GM21529 (cell line): Measurements from ENCODE around the gene CDH26.

ENCODE experiments used
- ATAC-seq: cut with Tn5 transposase; IDR thresholded peaks from one replicate; pipeline ENCODE4 v1.9.1; 2021; ENCODE audit not compliant: unreplicated experiment

The CDH26 gene

GRCh38 chr20:59958123-59958522 lies at the start of gene CDH26:
Gene CDH26 (plus strand): TSS chr20:59958423. CDS start chr20:59958727, 304 bp downstream.
- no peak for ATAC-seq

GRCh38 chr20:59908855-59909254 lies 49.4 kb upstream of the CDH26 start:
- no peak for ATAC-seq

- ATAC-seq: no peak
Measured at GRCh38 chr20:59911041-59911440, 47.2 kb upstream of the CDH26 start.

- no peak for ATAC-seq
Measured at GRCh38 chr20:59912609-59913008, 45.6 kb upstream of the CDH26 start.

- ATAC-seq: no peak
Measured at GRCh38 chr20:59920944-59921343, 37.3 kb upstream of the CDH26 start.

- ATAC-seq: no peak
Measured at GRCh38 chr20:59923514-59923913, 34.7 kb upstream of the CDH26 start.

- no peak for ATAC-seq
Measured at GRCh38 chr20:59925359-59925758, 32.9 kb upstream of the CDH26 start.

- no peak for ATAC-seq
Measured at GRCh38 chr20:59925899-59926298, 32.3 kb upstream of the CDH26 start.

- ATAC-seq: no peak
Measured at GRCh38 chr20:59931511-59932312, 26.5 kb upstream of the CDH26 start.

GRCh38 chr20:59932616-59933295 lies 25.5 kb upstream of the CDH26 start:
- ATAC-seq: no peak

- no peak for ATAC-seq
Measured at GRCh38 chr20:59933296-59933848, 24.9 kb upstream of the CDH26 start, which contains the start of gene SYCP2. Gene SYCP2 (minus strand): TSS chr20:59933637. CDS start chr20:59922413, 11,224 bp downstream.

- ATAC-seq: peak; percentile 87
Measured at GRCh38 chr20:59933849-59934585, 24.2 kb upstream of the CDH26 start.

- no peak for ATAC-seq
Measured at GRCh38 chr20:59935457-59936185, 22.6 kb upstream of the CDH26 start.

GRCh38 chr20:59936409-59936808 lies 21.8 kb upstream of the CDH26 start:
- ATAC-seq: no peak

- no peak for ATAC-seq
Measured at GRCh38 chr20:59937150-59937549, 21.1 kb upstream of the CDH26 start.

GRCh38 chr20:59938221-59938620 lies 20.0 kb upstream of the CDH26 start:
- ATAC-seq: no peak

GRCh38 chr20:59938696-59939051 lies 19.5 kb upstream of the CDH26 start:
- no peak for ATAC-seq

GRCh38 chr20:59939052-59939878 lies 19.0 kb upstream of the CDH26 start:
- peak; percentile 34 for ATAC-seq

- ATAC-seq: peak; percentile 32
Measured at GRCh38 chr20:59939879-59940128, 18.4 kb upstream of the CDH26 start.
